Stimulated activated CD8-positive, alpha-beta memory T cell treated with anti-CD3 and anti-CD28 coated beads, Interleukin-15, amount 100 ng/mL, for 1 hour (primary cell): ENCODE data around the gene MOCOS.
"Not testable (repeated sequence)": the region's sequence is repeated elsewhere in the genome, so short reads cannot be mapped to it uniquely, and the experiment has no call there.

Source experiments
- DNase-seq: peaks from one replicate; pipeline ENCODE4 v3.0.0-alpha.2; 2020; ENCODE audit warnings: low read depth

The MOCOS gene

GRCh38 chr18:36201765-36202164, 14.5 kb downstream of the MOCOS start:
- no peak for DNase-seq

GRCh38 chr18:36203360-36203895, 16.1 kb downstream of the MOCOS start:
- DNase-seq, result no peak

GRCh38 chr18:36205166-36205565, 17.9 kb downstream of the MOCOS start:
- no peak for DNase-seq

GRCh38 chr18:36207303-36207702, 20.0 kb downstream of the MOCOS start:
- DNase-seq, result no peak

GRCh38 chr18:36207969-36208368, 20.7 kb downstream of the MOCOS start:
- DNase-seq, result not testable (repeated sequence)

- DNase-seq, result no peak
Measured at GRCh38 chr18:36211612-36212065, 24.3 kb downstream of the MOCOS start.

- DNase-seq, result no peak
Measured at GRCh38 chr18:36212301-36213171, 25.2 kb downstream of the MOCOS start.

- DNase-seq, result no peak
Measured at GRCh38 chr18:36214811-36215210, 27.5 kb downstream of the MOCOS start.

GRCh38 chr18:36215577-36215976, 28.3 kb downstream of the MOCOS start:
- no peak for DNase-seq

- no peak for DNase-seq
Measured at GRCh38 chr18:36217348-36217747, 30.1 kb downstream of the MOCOS start.

GRCh38 chr18:36229188-36229587, 41.9 kb downstream of the MOCOS start:
- DNase-seq, result no peak

- not testable (repeated sequence) for DNase-seq
Measured at GRCh38 chr18:36240510-36240909, 53.2 kb downstream of the MOCOS start.

GRCh38 chr18:36241831-36242230, 54.5 kb downstream of the MOCOS start:
- DNase-seq, result no peak

GRCh38 chr18:36247036-36247435, 59.7 kb downstream of the MOCOS start:
- DNase-seq, result no peak

GRCh38 chr18:36249392-36249791, 62.1 kb downstream of the MOCOS start:
- DNase-seq, result no peak

- DNase-seq, result no peak
Measured at GRCh38 chr18:36250827-36251226, 63.5 kb downstream of the MOCOS start.

- no peak for DNase-seq
Measured at GRCh38 chr18:36255072-36255698, 67.9 kb downstream of the MOCOS start.

GRCh38 chr18:36256094-36256493, 68.8 kb downstream of the MOCOS start:
- no peak for DNase-seq

GRCh38 chr18:36262971-36263370, 75.7 kb downstream of the MOCOS start:
- no peak for DNase-seq

- DNase-seq, result no peak
Measured at GRCh38 chr18:36264283-36264682, 77.0 kb downstream of the MOCOS start.

GRCh38 chr18:36265015-36265414, 77.7 kb downstream of the MOCOS start:
- no peak for DNase-seq

GRCh38 chr18:36269157-36269556, 81.9 kb downstream of the MOCOS start:
- DNase-seq, result no peak

- no peak for DNase-seq
Measured at GRCh38 chr18:36271153-36271552, 83.9 kb downstream of the MOCOS start.
